Measurements from ENCODE around the gene RAMP3.
"Not testable (repeated sequence)": the region's sequence is repeated elsewhere in the genome, so short reads cannot be mapped to it uniquely, and the experiment has no call there.

The RAMP3 gene

GRCh38 chr7:45148653-45148973 is 9.0 kb upstream of the RAMP3 start:
- in situ Hi-C loops (cut with HindIII; ENCODE audit: low sequenced_read_pairs), result no loop called here
- DNase-seq (ENCODE audit: low read depth), result no peak

GRCh38 chr7:45149606-45150005 is 8.0 kb upstream of the RAMP3 start:
- no peak for TF ChIP-seq CTCF (IDR thresholded peaks at IDR 0.05; ENCODE audit: low read depth, low read length, missing control alignments)
- in situ Hi-C loops (cut with HindIII; ENCODE audit: low sequenced_read_pairs), result no loop called here
- DNase-seq (ENCODE audit: low read depth), result no peak
- no peak overlapping the region for H3K4me3 ChIP-seq (ENCODE audit: low read depth, low read length)

More at GRCh38 chr7:45148653-45148973, 9.0 kb upstream of the RAMP3 start:
- no peak for TF ChIP-seq CTCF (IDR thresholded peaks at IDR 0.05; ENCODE audit: low read depth, low read length, missing control alignments)
- H3K4me3 ChIP-seq (ENCODE audit: low read depth, low read length), result no peak overlapping the region

- in situ Hi-C loops (cut with HindIII; ENCODE audit: low sequenced_read_pairs), result no loop called here
- no peak overlapping the region for H3K4me3 ChIP-seq (ENCODE audit: low read depth, low read length)
- DNase-seq (ENCODE audit: low read depth), result no peak
- TF ChIP-seq CTCF (IDR thresholded peaks at IDR 0.05; ENCODE audit: low read depth, low read length, missing control alignments), result no peak
These were observed 7.4 kb upstream of the RAMP3 start for GRCh38 chr7:45150199-45150598.

GRCh38 chr7:45151131-45151684 is 6.4 kb upstream of the RAMP3 start:
- in situ Hi-C loops (cut with HindIII; ENCODE audit: low sequenced_read_pairs), result no loop called here
- H3K4me3 ChIP-seq (ENCODE audit: low read depth, low read length), result no peak overlapping the region
- no peak for TF ChIP-seq CTCF (IDR thresholded peaks at IDR 0.05; ENCODE audit: low read depth, low read length, missing control alignments)
- DNase-seq (ENCODE audit: low read depth), result no peak

- no peak overlapping the region for H3K4me3 ChIP-seq (ENCODE audit: low read depth, low read length)
- in situ Hi-C loops (cut with HindIII; ENCODE audit: low sequenced_read_pairs), result no loop called here
- no peak for DNase-seq (ENCODE audit: low read depth)
- no peak for TF ChIP-seq CTCF (IDR thresholded peaks at IDR 0.05; ENCODE audit: low read depth, low read length, missing control alignments)
These were observed 5.6 kb upstream of the RAMP3 start for GRCh38 chr7:45151967-45152366.

GRCh38 chr7:45153233-45153632 is 4.4 kb upstream of the RAMP3 start:
- no peak for DNase-seq (ENCODE audit: low read depth)
- H3K4me3 ChIP-seq (ENCODE audit: low read depth, low read length), result no peak overlapping the region
- in situ Hi-C loops (cut with HindIII; ENCODE audit: low sequenced_read_pairs), result no loop called here
- no peak for TF ChIP-seq CTCF (IDR thresholded peaks at IDR 0.05; ENCODE audit: low read depth, low read length, missing control alignments)

GRCh38 chr7:45153861-45154260 is 3.7 kb upstream of the RAMP3 start:
- in situ Hi-C loops (cut with HindIII; ENCODE audit: low sequenced_read_pairs); DNase-seq (ENCODE audit: low read depth); H3K4me3 ChIP-seq (ENCODE audit: low read depth, low read length): not testable (repeated sequence)

All from astrocyte of the cerebellum (primary cell).